HG03045 (cell line): ENCODE results near the gene SNTA1.
"Not testable (repeated sequence)": the region's sequence is repeated elsewhere in the genome, so short reads cannot be mapped to it uniquely, and the experiment has no call there.

Experiments used
- ATAC-seq: cut with Tn5 transposase; IDR thresholded peaks from one replicate; pipeline ENCODE4 v1.9.1; 2021; ENCODE audit warnings: mild to moderate bottlenecking, moderate library complexity; ENCODE audit not compliant: unreplicated experiment

Gene SNTA1

DNA sequence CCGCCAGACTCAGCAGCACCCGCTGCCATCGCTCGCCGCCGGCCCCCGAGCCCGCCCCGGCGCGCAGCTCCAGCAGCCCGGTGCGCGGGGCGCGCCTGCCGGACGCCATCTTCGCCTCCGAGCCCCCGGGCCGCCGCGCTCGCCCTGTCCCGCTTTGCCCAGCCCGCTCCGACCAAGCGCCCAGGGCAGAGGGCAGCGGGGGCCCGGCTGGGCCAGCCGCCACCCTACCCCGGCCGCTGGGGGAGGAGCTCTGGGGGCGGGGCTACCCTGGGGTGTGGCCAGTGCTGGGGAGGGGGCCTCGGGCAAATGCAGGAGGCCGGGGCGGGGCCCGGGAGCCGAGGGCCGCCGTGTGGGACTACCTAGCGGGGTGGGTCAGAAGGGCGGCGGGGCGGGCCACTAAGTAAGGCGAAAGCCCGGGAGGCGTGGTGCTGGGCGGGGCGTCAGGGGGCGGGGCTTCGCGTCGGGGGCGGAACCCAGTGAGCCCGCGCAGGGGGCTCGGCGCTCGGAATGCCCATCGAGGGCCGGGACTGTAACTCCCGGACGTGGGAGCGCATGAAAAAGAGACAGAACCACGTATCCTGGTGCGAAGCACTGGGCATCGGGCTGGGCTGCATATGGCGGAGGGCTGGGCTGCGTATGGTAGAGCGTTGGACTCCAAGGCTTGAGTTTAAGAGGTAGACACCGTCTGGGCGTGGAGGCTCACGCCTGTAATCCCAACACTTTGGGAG lies at the start of gene SNTA1:
SNTA1 (minus strand) TSS at position 252 of the 728 bp plus-strand sequence; CDS start at position 109, 143 bp downstream.
- peak; percentile 77 for ATAC-seq

DNA sequence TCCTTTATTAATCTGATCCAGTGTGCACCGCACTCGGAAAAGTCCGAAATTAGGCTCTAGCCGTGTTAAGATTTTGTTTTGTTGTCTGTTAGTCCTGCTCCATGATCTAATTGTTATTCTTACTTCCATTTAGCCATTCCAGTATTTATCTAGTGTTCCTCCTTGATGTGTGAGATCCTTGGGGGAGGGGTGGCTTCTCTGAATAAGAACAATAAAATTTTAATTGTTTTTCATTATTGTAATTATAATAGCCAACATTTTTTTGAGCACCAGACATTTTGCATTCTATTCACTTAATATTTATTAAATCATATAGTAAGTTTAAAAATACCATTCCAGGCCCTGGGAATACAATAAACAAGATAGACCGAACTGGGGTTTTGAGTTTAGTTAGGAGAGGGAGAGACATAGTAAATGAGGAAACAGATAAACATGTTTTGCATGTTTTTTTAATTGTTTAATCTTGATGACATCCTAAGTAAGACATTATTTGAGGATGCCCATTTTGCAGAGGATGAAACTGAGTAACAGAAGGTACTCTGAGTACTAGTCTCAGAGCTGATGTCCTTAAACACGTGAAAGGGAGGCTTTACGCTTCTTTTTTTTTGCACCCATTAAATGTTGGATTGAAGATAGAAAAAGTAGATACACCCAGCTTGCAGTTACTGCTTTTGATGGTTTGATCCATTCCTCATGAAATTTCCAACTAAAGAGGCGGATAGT lies 47.5 kb upstream of the SNTA1 start:
- ATAC-seq: no peak

DNA sequence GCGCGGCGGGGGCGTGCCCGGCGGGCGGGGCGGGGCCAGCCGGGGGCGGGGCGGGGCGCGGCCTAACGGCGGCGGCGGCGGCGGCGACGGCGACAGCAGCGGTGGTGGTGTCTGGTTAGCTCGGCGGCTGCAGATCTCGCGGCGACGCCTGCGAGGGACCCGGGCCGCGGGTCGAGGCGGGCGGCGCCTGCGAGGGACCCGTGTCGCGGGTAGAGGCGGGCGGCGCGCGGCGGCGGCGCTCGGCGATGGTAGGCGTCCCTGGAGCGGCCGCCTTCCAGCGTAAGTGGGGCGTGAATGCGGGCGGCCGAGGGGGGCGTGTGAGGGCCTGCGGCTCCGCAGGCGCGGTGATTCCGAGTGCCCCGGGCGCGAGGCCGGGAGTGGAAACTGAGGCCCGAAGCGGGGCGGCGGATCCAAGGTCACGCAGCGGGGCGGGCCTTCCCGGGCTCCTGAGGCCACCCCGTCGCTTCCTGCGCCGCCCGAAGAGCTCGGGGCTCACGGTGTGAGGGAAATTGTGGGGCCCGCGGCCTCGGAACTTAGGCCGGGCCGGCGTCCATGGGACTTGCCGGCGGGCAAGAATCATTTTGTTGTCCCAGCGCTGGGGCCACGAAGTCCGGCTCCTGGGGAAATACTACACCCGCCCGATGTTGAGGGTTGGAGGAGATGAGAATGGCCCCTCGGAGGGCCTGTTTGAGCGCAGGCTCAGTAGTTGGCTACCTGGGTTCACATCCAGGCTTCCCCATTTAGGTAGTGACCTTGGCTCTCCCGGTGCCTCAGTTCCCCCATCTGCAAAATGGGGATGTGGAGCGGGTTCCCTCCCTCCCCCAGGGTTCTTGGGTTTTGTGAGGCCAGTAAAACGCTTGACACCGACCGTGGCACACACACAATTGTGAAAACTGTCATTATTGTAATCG lies 46.7 kb upstream of the SNTA1 start, which contains the start of gene CBFA2T2:
CBFA2T2 (plus strand) TSS at position 74 of the 911 bp plus-strand sequence; CDS start at position 246, 172 bp downstream.
- peak; percentile 53 for ATAC-seq

DNA sequence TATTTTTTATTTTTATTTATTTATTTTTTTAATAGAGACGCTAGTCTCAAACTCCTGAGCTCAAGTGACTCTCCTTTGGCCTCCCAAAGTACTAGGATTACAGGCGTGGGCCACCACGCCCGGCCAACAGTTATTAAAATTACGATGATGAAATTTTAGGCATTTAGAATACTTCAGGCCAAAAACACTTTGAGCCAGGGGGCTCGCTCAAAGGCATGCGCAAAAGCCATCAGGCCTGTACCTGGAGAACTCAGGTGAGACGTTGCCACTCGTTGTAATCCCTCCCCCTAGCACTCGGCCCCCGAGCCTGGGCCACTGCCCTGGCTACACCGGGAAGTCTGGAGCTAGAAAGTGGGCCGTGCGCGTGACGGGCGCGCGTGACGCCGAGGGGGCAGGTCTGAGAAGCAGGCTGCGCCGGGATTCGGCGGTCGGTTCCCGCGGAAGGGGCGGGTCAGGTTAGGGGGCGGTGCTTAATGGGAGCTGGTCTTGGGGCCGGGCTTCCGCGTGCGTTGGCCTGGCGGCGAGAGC lies 46.0 kb upstream of the SNTA1 start:
- ATAC-seq: peak; percentile 92

DNA sequence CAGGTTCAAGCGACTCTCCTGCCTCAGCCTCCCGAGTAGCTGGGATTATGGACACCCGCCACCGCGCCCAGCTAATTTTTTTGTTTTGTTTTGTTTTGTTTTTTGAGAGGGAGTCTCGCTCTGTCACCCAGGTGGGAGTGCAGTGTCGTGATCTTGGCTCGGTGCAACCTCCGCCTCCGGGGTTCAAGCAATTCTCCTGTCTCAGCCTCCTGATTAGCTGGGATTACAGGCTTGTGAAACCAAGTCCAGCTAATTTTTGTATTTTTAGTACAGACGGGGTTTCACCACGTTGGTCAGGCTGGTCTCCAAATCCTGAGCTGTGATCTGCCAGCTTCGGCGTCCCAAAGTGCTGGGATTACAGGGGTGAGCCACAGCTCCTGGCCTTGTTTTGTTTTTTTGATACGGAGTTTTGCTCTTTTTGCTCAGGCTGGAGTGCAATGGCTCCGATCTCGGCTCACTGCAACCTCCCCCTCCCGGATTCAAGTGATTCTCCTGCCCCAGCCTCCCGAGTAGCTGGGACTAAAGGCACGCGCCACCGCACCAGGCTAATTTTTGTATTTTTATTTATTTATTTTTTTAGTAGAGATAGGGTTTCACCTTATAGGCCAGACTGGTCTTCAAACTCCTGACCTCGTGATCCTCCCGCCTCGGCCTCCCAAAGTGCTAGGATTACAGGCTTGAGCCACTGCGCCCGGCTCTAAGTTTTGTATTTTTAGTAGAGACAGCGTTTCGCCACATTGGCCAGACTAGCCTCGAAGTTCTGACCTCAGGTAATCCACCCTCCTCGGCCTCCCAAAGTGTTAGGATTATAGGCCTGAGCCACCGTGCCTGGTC lies 45.3 kb upstream of the SNTA1 start:
- not testable (repeated sequence) for ATAC-seq

DNA sequence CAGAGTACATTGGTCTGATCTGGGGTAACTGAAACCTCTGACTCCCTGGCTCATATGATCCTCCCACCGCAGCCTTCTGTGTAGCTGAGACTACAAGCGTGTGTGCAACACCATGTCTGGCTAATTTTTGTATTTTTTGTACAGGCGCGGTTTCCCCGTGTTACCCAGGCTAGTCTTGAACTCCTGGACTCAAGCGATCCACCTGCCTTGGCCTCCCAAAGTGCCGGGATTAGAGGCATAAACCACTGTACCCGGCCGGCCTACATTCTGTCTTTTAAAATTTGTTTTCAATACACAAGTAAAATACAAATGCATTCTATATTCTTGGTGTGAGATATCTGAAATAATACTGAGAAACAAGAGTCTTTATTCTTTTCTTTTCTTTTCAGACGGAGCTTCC lies 44.6 kb upstream of the SNTA1 start:
- ATAC-seq: no peak

DNA sequence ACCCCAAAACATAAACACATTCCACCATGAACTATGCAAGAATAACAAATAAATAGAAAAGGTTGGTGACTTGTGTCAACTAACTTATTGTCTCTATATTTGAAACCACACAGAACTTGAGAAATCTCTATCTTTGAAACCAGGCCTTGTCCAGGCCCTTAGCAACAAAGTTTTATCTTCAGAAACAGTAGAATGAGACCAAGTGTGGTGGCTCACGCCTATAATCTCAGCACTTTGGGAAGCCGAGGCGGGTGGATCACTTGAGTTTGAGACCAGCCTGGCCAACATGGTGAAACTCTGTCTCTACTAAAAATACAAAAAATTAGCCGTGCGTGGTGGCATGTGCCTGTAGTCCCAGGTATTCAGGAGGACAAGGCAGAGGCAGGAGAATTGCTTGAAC lies 39.6 kb upstream of the SNTA1 start:
- ATAC-seq: not testable (repeated sequence)

DNA sequence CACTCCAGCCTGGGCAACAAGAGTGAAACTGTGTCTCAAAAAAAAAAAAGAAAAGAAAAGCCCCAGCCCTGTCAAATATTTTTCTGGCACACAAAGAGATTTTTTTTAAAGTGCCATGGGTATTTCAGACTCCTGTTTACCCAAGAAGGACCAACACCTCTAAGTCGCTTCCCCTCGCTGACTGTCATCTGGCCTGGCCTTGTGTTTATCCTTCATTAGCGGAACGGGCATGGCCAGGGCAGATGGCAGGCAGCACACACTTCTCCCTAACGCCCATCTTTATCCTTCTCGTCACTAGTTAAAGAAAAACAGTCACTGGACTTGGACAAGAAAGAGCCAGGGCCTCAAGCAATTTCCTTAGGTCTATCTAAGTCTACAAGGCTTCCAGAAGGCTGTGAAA lies 39.0 kb upstream of the SNTA1 start:
- ATAC-seq: no peak

DNA sequence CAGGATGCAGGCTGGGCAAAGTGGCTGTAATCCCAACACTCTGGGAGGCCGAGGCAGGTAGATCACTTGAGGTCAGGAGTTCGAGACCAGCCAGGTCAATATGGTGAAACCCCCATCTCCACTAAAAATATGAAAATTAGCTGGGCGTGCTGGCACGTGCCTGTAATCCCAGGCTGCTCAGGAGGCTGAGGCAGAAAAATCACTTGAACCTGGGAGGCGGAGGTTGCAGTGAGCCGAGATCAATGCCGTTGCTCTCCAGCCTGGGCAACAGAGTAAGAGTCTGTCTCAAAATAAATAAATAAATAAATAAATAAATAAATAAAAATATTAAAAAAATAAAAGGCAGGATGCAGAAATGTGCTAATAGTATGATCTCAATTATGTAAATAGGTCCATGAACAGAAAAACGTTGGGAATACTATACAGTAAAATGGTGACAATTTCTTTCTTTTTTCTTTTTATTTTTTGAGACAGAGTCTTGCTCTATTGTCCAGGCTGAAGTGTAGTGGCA lies 37.9 kb upstream of the SNTA1 start:
- no peak for ATAC-seq

DNA sequence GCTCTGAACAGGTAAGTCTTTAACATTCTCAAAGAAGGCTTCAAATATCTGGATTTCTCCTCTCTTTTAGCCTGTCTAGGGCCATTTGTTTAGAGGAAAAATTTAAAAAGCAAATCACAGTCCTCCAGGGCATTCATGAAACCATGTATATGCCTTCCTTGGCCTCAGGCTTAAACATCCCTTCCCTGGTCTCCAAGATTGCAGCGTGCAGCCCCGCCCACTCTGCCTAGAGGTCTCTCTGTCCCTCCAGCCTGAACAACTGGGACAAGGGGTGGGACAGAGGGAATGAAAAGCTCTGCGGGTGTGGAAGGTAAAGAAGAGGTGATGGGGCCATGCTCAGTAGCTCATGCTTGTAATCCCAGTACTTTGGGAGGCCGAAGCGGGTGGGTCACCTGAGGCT lies 36.5 kb upstream of the SNTA1 start:
- ATAC-seq: no peak

DNA sequence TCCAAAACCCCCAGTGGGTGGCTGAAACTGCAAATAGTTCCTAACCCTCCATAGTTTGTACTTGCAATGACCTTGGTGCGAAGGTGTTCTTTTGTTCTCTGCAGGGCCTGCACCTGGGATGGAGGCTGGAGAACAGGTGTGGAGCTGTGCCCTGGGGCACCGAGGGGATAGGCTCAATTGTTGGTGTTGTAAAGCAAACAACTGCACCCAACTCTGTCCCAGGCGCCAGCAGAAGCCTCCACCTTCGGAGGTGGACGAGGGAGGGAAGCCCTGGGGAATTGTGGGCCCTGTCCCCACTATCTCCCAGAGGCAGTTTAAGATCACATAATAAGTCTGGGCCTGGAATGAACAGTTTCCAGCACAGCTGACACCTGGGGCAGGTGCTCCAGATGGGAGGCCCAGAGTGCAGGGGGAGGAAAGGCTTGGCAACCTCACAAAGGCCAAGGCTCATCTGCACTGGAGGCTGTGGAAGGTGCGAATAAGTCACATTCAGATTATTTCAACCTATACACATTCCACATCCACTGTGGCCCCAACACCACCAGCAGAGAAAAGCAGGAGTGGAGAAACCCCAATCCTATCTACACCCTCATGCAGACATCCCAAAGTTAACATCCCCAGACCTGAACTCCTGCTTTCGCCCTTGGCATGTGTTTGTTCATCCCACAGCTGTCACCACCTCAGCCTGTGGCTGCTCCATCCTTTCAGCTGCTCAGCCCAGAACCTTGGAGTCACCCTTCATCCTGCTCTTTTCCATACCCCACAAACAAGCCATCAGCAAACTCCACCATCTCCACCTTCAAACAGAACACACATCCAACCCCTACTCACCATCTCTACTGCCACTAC lies 34.0 kb upstream of the SNTA1 start:
- ATAC-seq: no peak

DNA sequence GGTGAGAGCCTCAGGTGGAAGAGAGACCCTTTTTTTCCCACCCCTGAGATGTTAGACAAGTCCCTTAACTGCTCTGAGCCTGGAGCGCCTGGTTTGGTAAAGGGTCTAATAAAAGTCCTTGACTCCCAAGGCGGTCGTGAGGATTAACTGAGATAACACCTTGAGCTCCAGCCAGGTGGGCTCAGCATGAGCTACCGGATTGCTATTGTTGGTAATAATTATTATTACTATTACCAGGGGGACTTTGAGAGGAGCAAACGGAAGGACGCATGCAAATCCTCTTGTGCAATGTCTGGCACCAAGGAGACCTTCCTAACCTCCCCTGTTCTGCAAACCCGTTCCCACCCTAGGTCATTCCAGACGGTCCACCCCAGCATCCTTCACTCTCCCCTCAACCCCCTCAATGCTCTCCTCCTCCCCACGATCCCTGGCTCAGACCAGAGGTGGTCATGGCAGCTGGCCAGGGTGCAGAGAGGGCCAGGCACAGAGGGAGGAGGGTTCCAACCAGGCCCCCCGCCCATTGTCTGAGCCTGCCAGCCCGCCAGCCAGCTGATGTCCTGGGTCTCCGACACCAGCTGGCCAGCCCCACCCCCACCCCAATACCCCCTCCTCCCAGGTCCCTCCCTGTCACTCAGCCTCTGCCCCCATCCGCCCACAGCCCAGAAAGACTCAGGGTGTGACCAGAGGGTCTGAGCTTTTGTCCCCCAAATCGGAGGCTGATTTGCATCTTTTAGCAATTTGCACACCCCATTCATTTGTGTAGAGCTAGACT lies 32.0 kb upstream of the SNTA1 start:
- ATAC-seq: no peak

DNA sequence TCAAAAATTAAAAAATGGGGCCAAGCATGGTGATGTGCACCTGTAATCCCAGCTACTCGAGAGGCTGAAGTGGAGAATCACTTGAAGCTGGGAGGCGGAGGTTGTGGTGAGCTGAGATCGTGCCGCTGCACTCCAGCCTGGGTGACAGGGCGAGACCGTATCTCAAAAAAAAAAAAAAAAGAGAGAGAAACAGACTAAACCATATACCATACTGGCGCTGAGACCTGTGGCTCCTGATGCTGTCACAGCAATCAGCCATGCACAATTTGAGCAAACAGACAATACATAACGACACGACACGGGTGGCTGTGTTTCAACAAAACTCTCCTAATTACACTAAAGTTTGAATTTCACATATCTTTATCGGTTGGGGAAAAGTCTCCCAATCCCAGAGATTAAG lies 31.4 kb upstream of the SNTA1 start:
- no peak for ATAC-seq

DNA sequence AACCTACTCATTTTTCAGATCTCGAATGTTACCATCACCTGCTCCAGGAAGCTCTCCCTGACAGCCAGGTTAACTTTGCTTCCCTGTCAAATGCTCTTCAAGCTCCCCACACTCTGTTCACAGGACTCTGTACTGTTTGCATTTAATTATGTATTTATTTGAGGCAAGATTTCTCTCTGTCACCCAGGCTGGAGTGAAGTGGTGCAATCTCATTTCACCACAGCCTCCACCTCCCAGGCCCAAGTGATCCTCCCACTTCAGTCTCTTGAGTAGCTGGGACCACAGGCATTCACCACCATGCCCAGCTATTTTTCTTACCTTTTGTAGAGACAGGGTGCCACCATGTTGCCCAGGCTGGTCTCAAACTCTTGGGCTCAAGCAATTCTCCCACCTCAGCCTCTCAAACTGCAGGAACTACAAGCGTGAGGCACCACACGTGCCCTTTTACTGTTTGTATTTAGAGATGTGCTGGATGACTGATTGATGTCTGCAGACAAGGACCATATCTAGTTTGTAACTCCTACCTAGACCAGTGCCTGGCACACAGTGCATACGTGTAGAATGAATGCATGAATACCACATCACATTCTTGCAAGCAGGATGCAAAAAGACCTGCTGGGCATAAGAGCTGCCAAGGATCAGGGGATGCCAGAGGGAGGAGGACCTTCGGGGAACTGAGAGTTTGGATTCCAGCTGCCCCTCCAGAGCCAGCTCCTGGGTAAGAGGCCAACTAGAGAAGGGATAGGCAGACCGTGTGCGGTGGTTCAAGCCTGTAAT lies 30.7 kb upstream of the SNTA1 start:
- no peak for ATAC-seq

DNA sequence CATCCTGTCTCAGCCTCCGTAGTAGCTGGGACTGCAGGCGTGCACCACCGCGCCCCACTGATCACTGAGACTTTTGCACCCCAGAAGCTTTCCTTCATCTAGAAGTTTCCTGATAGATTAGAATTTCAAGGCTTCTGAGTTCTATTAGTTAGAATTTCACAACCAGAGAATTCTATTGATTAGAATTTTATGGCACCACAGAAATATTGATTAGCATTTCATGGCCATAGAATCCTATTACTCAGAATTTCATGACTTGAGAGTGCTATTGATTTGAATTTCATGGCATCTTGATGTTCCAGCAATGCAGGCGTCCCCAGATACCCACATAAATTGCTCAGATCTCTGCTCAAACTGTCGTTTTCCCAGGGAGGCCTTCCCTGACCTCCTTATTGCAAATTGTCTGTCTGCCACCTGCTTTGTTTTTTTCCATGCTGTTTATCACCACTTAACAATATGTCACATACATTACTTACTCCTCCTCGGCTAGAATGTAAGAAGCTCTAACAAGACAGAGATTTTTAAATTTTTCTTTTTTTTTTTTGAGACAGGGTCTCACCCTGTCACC lies 29.4 kb upstream of the SNTA1 start:
- ATAC-seq: no peak

DNA sequence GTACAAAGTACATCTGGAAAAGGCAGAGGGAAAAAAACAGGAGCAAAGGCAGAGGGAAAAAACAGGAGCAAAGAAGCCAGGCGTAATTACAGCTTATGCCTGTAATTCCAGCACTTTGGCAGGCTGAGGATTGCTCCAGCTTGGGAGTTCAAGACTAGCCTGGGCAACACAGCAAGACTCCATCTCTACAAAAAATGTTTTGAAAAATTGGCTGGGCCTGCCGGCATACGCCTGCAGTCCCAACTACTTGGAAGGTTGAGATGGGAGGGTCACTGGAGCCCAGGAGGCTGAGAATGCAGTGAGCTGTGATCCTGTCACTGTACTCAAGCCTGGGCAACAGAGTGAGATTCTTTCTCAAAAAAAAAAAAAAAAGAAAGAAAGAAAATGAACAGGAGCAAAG lies 27.3 kb upstream of the SNTA1 start:
- ATAC-seq: no peak

DNA sequence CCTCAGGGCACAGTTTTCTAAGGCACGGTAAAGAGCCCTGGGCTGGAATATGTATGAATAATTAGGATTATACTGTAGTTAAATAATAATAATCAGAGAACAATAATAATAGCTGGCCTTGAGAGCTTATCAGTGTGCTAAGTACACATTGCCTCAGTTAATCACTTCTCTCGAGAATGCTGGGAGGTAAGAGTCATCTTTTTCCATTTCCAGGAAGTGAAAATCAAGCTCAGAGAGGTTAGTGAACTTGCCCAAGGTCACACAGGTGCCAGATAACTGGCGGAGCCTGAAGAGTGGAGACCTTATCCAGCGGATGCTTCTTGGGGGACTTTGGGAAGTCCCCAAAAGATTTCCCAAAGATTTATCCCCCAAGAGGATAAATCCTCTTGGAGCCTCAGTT lies 26.9 kb upstream of the SNTA1 start:
- ATAC-seq: no peak
